Panc1 (cell line): ENCODE measurements around the gene SVBP. TPM values are rescaled to one million over a fixed set of nuclear protein-coding genes. Genes with fewer than 3 reads are reported as not detected.

Experiments
- ATAC-seq: fragments of 200-7000 bp; cut with Tn5 transposase; 2 replicates; pipeline ENCODE4 v1.9.1; 2020; ENCODE audit warnings: mild to moderate bottlenecking, moderate library complexity
- BruUV-seq: library from RNA; stranded (reverse); fragments of 400-500 nt; replicated peaks from 2 replicates; lab custom pipeline; 2021; lab: Mats Ljungman, UMichigan
- CTCF ChIA-PET: fragments of 300-600 bp; sonication (Branson Sonifier 250); formaldehyde crosslinking; loops from one replicate; lab custom pipeline; 2022; ENCODE audit warnings: antibody characterized with exemption; lab: Charles Lee
- POLR2A ChIA-PET: fragments of 300-600 bp; sonication (Branson Sonifier 250); formaldehyde crosslinking; loops from one replicate; lab custom pipeline; 2022; ENCODE audit warnings: antibody characterized with exemption; lab: Charles Lee
- DNase-seq: peaks from one replicate; pipeline ENCODE4 v3.0.0-alpha.2; 2010; ENCODE audit warnings: low read depth, low spot score
- H3K27ac ChIP-seq: 2 replicates; pipeline ENCODE4 v1.5.1; 2011; ENCODE audit warnings: mild to moderate bottlenecking, low read length, inconsistent platforms
- H3K27me3 ChIP-seq: fragments of 200-500 bp; sonication (Bioruptor generic); 2 replicates; pipeline ENCODE4 v1.6.0; 2014; ENCODE audit warnings: low read length, inconsistent platforms; ENCODE audit not compliant: control insufficient read depth, insufficient read depth
- H3K36me3 ChIP-seq: fragments of 200-500 bp; sonication (Bioruptor generic); 2 replicates; pipeline ENCODE4 v1.5.1; 2014; ENCODE audit warnings: inconsistent platforms, mild to moderate bottlenecking, low read length, moderate library complexity; ENCODE audit not compliant: control insufficient read depth, insufficient read depth
- H3K4me1 ChIP-seq: 2 replicates; pipeline ENCODE4 v1.5.1; 2011; ENCODE audit warnings: inconsistent platforms, mild to moderate bottlenecking, low read length, moderate library complexity; ENCODE audit not compliant: control insufficient read depth, insufficient read depth
- H3K4me3 ChIP-seq, 2 experiments: 2 replicates each; pipeline ENCODE4 v1.5.1; 2011 to 2012; ENCODE audit warnings: low read depth in 2 of 2, low read length in 2 of 2, mild to moderate bottlenecking in 2 of 2, inconsistent platforms in 1 of 2, moderate library complexity in 1 of 2
- H3K9me3 ChIP-seq: fragments of 200-500 bp; sonication (Bioruptor generic); 2 replicates; pipeline ENCODE4 v1.5.1; 2014; ENCODE audit warnings: low read depth, mild to moderate bottlenecking, inconsistent platforms, low read length, moderate library complexity; ENCODE audit not compliant: control insufficient read depth, insufficient read depth
- CTCF ChIP-seq: fragments of 450-650 bp; IDR thresholded peaks from 2 replicates; pipeline ENCODE4 v1.5.1; 2017; ENCODE audit warnings: mild to moderate bottlenecking
- POLR2AphosphoS5 ChIP-seq: IDR thresholded peaks from 2 replicates; pipeline ENCODE4 v1.6.1; 2012; ENCODE audit warnings: mild to moderate bottlenecking, low read depth, low read length, moderate library complexity
- REST ChIP-seq, 2 experiments: IDR thresholded peaks; 2 replicates each; pipeline ENCODE4 v1.6.1; 2011 to 2012; ENCODE audit warnings: low read depth in 2 of 2, control low read depth in 1 of 2, low read length in 1 of 2, mild to moderate bottlenecking in 1 of 2, moderate library complexity in 1 of 2; ENCODE audit not compliant: insufficient read depth in 1 of 2
- SIN3A ChIP-seq: IDR thresholded peaks from 2 replicates; pipeline ENCODE4 v1.6.1; 2012; ENCODE audit warnings: low read depth, mild to moderate bottlenecking, low read length, moderate library complexity, borderline replicate concordance; ENCODE audit not compliant: insufficient read depth
- TCF7L2 ChIP-seq: IDR thresholded peaks from 2 replicates; pipeline ENCODE4 v1.6.1; 2011; ENCODE audit warnings: mild to moderate bottlenecking, low read depth, low read length, inconsistent platforms
- in situ Hi-C: cut with HindIII; loops from 2 replicates; pipeline ENCODE4 v1.10.0; 2016; ENCODE audit warnings: low sequenced_read_pairs, low pct_unique_long_range_greater_than_20kb
- intact Hi-C: fragments of 100-400 bp; cut with micrococcal nuclease; formaldehyde crosslinking; loops from one replicate; pipeline ENCODE4 v1.10.0; 2022; ENCODE audit not compliant: unreplicated experiment
- total RNA-seq: library from RNA; stranded (reverse); gene quantifications from one replicate; pipeline ENCODE4 v1.2.1, GENCODE V29; 2021; ENCODE audit not compliant: unreplicated experiment

Gene SVBP
- total RNA-seq, 1 experiment from 2014 or later: 21.2 TPM

- ATAC-seq (no peak), DNase-seq (no peak)
- Histone ChIP-seq H3K4me3 (no peak overlapping the region), H3K36me3 (peaks cover 3% of the 10 kb centered on the region; the same call in 1 of the 2 replicates), H3K27me3 (no peaks in the 10 kb centered on the region), H3K27ac (no peak overlapping the region), H3K4me1 (no peaks in the 10 kb centered on the region), H3K9me3 (no peaks in the 10 kb centered on the region)
- ChIA-PET CTCF (interaction anchor here (0.5 to 0.7 kb wide), 2 partner anchors 23 to 55 kb away, joined by 3 read pairs; no protein-coding TSS in a partner anchor), POLR2A (interaction anchor here (0.7 kb wide), 1 partner anchor 21 kb away, joined by 3 read pairs; no protein-coding TSS in a partner anchor)
- no TSS peak for BruUV-seq
- intact Hi-C loops (no loop called here), in situ Hi-C loops (no loop called here)
- no peak for TF ChIP-seq SIN3A
- no peak for TF ChIP-seq TCF7L2
- TF ChIP-seq POLR2AphosphoS5: no peak
- no peak for TF ChIP-seq REST (IDR thresholded peaks at IDR 0.05; ENCODE audit: insufficient read depth in 1 of 2, low read depth in 2 of 2, low read length in 1 of 2)
- no peak for TF ChIP-seq CTCF
Measured at GRCh38 chr1:42780176-42780575, 37.0 kb downstream of the SVBP start.

GRCh38 chr1:42779725-42780124, 37.5 kb downstream of the SVBP start:
- ChIA-PET CTCF (interaction anchor here (0.7 kb wide), 1 partner anchor 56 kb away, joined by 3 read pairs; no protein-coding TSS in a partner anchor), POLR2A (no interaction called here)
- H3K27ac ChIP-seq: no peak overlapping the region
- no peak overlapping the region for H3K4me3 ChIP-seq
- H3K36me3 ChIP-seq: peaks cover 4% of the 10 kb centered on the region; the same call in 1 of the 2 replicates
- DNase-seq (no peak), ATAC-seq (no peak)
- no peaks in the 10 kb centered on the region for H3K9me3 ChIP-seq
- intact Hi-C loops (loop anchor here (5.0 kb wide), 1 partner anchor 293 kb away; no protein-coding TSS in a partner anchor), in situ Hi-C loops (no loop called here)
- no peak for TF ChIP-seq TCF7L2
- no peaks in the 10 kb centered on the region for H3K27me3 ChIP-seq
- no peaks in the 10 kb centered on the region for H3K4me1 ChIP-seq
- no TSS peak for BruUV-seq

GRCh38 chr1:42777852-42778251, 39.3 kb downstream of the SVBP start:
- BruUV-seq: no TSS peak
- DNase-seq: no peak
- POLR2A ChIA-PET: no interaction called here

More at GRCh38 chr1:42777852-42778251, 39.3 kb downstream of the SVBP start:
- no peak overlapping the region for H3K27ac ChIP-seq
- TF ChIP-seq CTCF (peak; percentile 77), POLR2AphosphoS5 (no peak)
- ATAC-seq: 0 out of 2 replicates have a peak, but pooled peaks have one; percentile 78
- H3K4me1 ChIP-seq: no peaks in the 10 kb centered on the region
- CTCF ChIA-PET: interaction anchor here (0.7 to 1.2 kb wide), 5 partner anchors 11 to 296 kb away, joined by 3 to 8 read pairs (median 4); partner anchors contain the start of genes C1orf50 and P3H1
- H3K9me3 ChIP-seq: no peaks in the 10 kb centered on the region
- peaks cover 4% of the 10 kb centered on the region; the same call in 1 of the 2 replicates for H3K36me3 ChIP-seq
- intact Hi-C loops: loop anchor here (5.0 kb wide), 1 partner anchor 294 kb away; no protein-coding TSS in a partner anchor
- no peaks in the 10 kb centered on the region for H3K27me3 ChIP-seq
- no peak overlapping the region for H3K4me3 ChIP-seq
- in situ Hi-C loops: no loop called here
